ENCODE data around the gene PYGM. TPM values are rescaled to one million over a fixed set of nuclear protein-coding genes. Genes with fewer than 3 reads are reported as not detected.

Gene PYGM
- total and polyA plus RNA-seq, 2 of the 8 experiments (the other 6 are each of a cell fraction or from before 2014, with no cell fraction given), result 9.6 to 10.0 TPM

- H2AFZ ChIP-seq (ENCODE audit: low read length), result no peak overlapping the region
- no peak overlapping the region for H2BK12ac ChIP-seq (ENCODE audit: low read depth, low read length)
- H3K36me3 ChIP-seq (ENCODE audit: control insufficient read depth in 2 of 4, insufficient read depth in 4 of 4, low read length in 3 of 4), result peaks cover 0 to 3% (median 0%) of the 10 kb centered on the region in 4 experiments; a peak in 1 of 8 replicates
- POLR2A ChIA-PET (ENCODE audit: partially characterized antibody), result interaction anchor here (0.7 to 3.6 kb wide), 4 partner anchors 11 to 45 kb away, joined by 3 to 22 read pairs (median 4); partner anchors contain the start of gene PYGM
- no peak overlapping the region for H2BK120ac ChIP-seq (replicated peaks; ENCODE audit: low read depth, low read length)
- H4K91ac ChIP-seq (replicated peaks; ENCODE audit: insufficient read length, low read length), result no peak overlapping the region
- no peaks in the 10 kb centered on the region for H3K9me3 ChIP-seq (ENCODE audit: insufficient read depth in 2 of 2, low read depth in 1 of 2, low read length in 1 of 2)
- H3K4me2 ChIP-seq (ENCODE audit: insufficient read depth in 1 of 2, low read depth in 2 of 2, low read length in 2 of 2), result no peak overlapping the region; a peak in 1 of 4 replicates
- H3K4ac ChIP-seq (replicated peaks; ENCODE audit: insufficient read length, low read depth, low read length), result no peak overlapping the region
- no peak overlapping the region for H3K56ac ChIP-seq (replicated peaks; ENCODE audit: insufficient read length, low read depth, low read length)
- H4K5ac ChIP-seq (ENCODE audit: insufficient read length, low read depth, low read length), result no peak overlapping the region
- no peaks in the 10 kb centered on the region for H3K79me2 ChIP-seq (ENCODE audit: control insufficient read depth in 1 of 2, insufficient read depth in 2 of 2, low read length in 2 of 2)
- WGBS, 2 experiments (ENCODE audit: extremely low coverage in 1 of 2, insufficient coverage in 1 of 2, insufficient read length in 1 of 2, insufficient replicate concordance in 2 of 2, low coverage in 1 of 2, low lambda C conversion rate in 2 of 2, missing lambda C conversion rate in 1 of 2), result 77% methylated on average over 5 of the region's 5 CpGs; no CpG with 5 or more reads in 1 of the 2 experiments
- H3K27me3 ChIP-seq (replicated peaks in 1 of 4; ENCODE audit: control insufficient read depth in 3 of 4, extremely low read depth in 1 of 4, insufficient read depth in 3 of 4, low read length in 3 of 4), result peaks cover 12 to 49% (median 33%) of the 10 kb centered on the region in 4 experiments
- FAIRE-seq (no peak), DNase-seq (ENCODE audit: low read depth in 1 of 2, low spot score in 2 of 2) (no peak)
- no peak overlapping the region for H3K9ac ChIP-seq (replicated peaks in 1 of 4; ENCODE audit: extremely low read depth in 1 of 4, low read depth in 3 of 4, low read length in 3 of 4)
- no peak overlapping the region for H3K27ac ChIP-seq (ENCODE audit: low read depth, low read length)
- CTCF ChIA-PET (ENCODE audit: partially characterized antibody), result interaction anchor here (1.3 to 4.0 kb wide), 6 partner anchors 9 to 61 kb away, joined by 3 to 27 read pairs (median 8); no protein-coding TSS in a partner anchor
- H2AK5ac ChIP-seq (ENCODE audit: low read depth, low read length), result no peak overlapping the region
- peaks cover 12% of the 10 kb centered on the region; the same call in 1 of the 2 replicates for H3K23me2 ChIP-seq (ENCODE audit: low read depth, low read length)
- no peak overlapping the region for H3K18ac ChIP-seq (ENCODE audit: extremely low read depth, low read length)
- H4K8ac ChIP-seq (ENCODE audit: extremely low read depth, insufficient read depth, low read length), result no peak overlapping the region
- no peak overlapping the region for H3K14ac ChIP-seq (ENCODE audit: insufficient read length)
- H3K4me1 ChIP-seq (replicated peaks in 1 of 4; ENCODE audit: control insufficient read depth in 3 of 4, insufficient read depth in 4 of 4, low read length in 3 of 4), result peaks cover 12 to 28% (median 20%) of the 10 kb centered on the region in 4 experiments
- no peak overlapping the region; a peak in 1 of 8 replicates for H3K4me3 ChIP-seq (ENCODE audit: extremely low read depth in 1 of 4, insufficient read depth in 2 of 4, low read depth in 3 of 4, low read length in 4 of 4)
- H3K23ac ChIP-seq (ENCODE audit: insufficient read length), result no peak overlapping the region
- H2BK20ac ChIP-seq (ENCODE audit: low read length), result no peak overlapping the region
- no peak overlapping the region for H2BK15ac ChIP-seq (ENCODE audit: low read length)
- no peaks in the 10 kb centered on the region; the same call in 1 of the 2 replicates for H3K79me1 ChIP-seq (ENCODE audit: low read depth, low read length)
- H2BK5ac ChIP-seq (ENCODE audit: low read depth, low read length), result no peak overlapping the region
- peaks cover 2 to 4% of the 10 kb centered on the region in 2 experiments for H4K20me1 ChIP-seq (replicated peaks in 1 of 2; ENCODE audit: control insufficient read depth in 1 of 2, insufficient read depth in 2 of 2, low read length in 2 of 2)
- TF ChIP-seq TCF12 (IDR thresholded peaks at IDR 0.05; ENCODE audit: low read depth, low read length), result no peak
- TF ChIP-seq BCL11A (IDR thresholded peaks at IDR 0.05; ENCODE audit: low read depth in 2 of 2, low read length in 2 of 2), result no peak
- TF ChIP-seq SIN3A (conservative IDR thresholded peaks at IDR 0.05 in 1 of 2, IDR thresholded peaks at IDR 0.05 in 1 of 2; ENCODE audit: low read depth in 1 of 2, low read length in 2 of 2), result no peak
- TF ChIP-seq EZH2 (IDR thresholded peaks at IDR 0.05; ENCODE audit: low read depth, low read length, severe bottlenecking), result no peak
- TF ChIP-seq SAP30 (IDR thresholded peaks at IDR 0.05; ENCODE audit: insufficient read depth, insufficient replicate concordance, low read length), result no peak
- no peak for TF ChIP-seq TBP (IDR thresholded peaks at IDR 0.05; ENCODE audit: low read depth, low read length)
- no peak for TF ChIP-seq ZNF274 (IDR thresholded peaks at IDR 0.05; ENCODE audit: borderline replicate concordance, extremely low read depth, low read length)
- no peak for TF ChIP-seq EP300 (IDR thresholded peaks at IDR 0.05; ENCODE audit: borderline replicate concordance in 1 of 2, low read depth in 2 of 2, low read length in 2 of 2)
- no peak for TF ChIP-seq ATF2 (IDR thresholded peaks at IDR 0.05; ENCODE audit: low read length)
- no peak for TF ChIP-seq CHD1 (IDR thresholded peaks at IDR 0.05; ENCODE audit: low read depth, low read length)
- TF ChIP-seq SIX5 (IDR thresholded peaks at IDR 0.05; ENCODE audit: low read depth, low read length), result no peak
These were observed 45.1 kb downstream of the PYGM start for GRCh38 chr11:64714666-64715065.
